GM18951 (cell line): Measurements from ENCODE around the gene PAPSS2.

Source experiments
- POLR2A ChIP-seq: IDR thresholded peaks from 4 replicates; pipeline ENCODE4 v1.6.1; 2011; ENCODE audit warnings: mild to moderate bottlenecking; ENCODE audit not compliant: insufficient read length, insufficient read depth; ENCODE audit errors: extremely low read depth
- in situ Hi-C: fragments of 300-500 bp; cut with MboI; formaldehyde crosslinking; loops from one replicate; pipeline ENCODE4 v1.12.0; 2022; ENCODE audit warnings: low sequenced_read_pairs, mixed read lengths, inconsistent platforms; ENCODE audit not compliant: unreplicated experiment

Gene PAPSS2

GRCh38 chr10:87671139-87671815 lies 11.6 kb downstream of the PAPSS2 start:
- TF ChIP-seq POLR2A: no peak
- in situ Hi-C loops: no loop called here

DNA sequence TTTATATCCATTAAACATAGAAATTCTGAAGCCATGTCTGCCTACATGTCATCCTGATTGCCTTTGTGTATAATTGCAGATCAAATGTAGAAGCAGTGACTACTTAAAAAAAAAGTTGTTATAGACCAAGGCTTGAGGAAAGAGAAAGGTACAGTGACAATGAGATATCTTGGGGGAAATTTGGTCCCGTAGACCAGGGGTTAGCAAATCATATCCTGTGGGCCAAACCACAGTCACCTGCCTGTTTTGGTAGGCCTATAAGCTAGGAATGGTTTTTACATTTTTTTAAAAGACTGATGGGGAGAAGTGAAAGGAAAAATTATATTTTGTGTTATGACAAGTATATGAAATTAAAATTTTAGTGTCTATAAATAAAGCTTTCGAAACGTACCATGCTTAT lies 12.9 kb downstream of the PAPSS2 start:
- in situ Hi-C loops: no loop called here
- TF ChIP-seq POLR2A: no peak

DNA sequence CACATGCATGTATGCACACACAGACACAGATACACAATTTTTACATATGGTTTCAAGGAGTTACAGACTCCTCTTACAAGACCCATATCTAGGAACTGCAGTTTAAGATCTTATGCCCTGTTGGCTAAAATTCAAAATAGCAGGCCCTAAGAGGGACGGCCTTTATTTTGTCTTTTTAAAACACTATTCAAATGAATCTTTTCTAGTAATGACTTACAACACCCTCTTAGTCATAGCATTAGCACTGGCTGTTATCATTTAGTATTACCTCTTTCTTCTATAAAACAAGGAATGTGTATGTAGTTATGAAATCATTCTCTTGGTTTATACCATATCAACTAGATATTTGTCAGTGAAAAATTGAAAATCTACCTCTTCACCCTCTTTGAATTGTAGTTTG lies 15.3 kb downstream of the PAPSS2 start:
- in situ Hi-C loops: no loop called here
- TF ChIP-seq POLR2A: no peak

- in situ Hi-C loops: no loop called here
- no peak for TF ChIP-seq POLR2A
Observed at GRCh38 chr10:87675396-87676376, 16.0 kb downstream of the PAPSS2 start.

- in situ Hi-C loops: no loop called here
- TF ChIP-seq POLR2A: no peak
Observed at GRCh38 chr10:87677595-87677994, 17.9 kb downstream of the PAPSS2 start.

DNA sequence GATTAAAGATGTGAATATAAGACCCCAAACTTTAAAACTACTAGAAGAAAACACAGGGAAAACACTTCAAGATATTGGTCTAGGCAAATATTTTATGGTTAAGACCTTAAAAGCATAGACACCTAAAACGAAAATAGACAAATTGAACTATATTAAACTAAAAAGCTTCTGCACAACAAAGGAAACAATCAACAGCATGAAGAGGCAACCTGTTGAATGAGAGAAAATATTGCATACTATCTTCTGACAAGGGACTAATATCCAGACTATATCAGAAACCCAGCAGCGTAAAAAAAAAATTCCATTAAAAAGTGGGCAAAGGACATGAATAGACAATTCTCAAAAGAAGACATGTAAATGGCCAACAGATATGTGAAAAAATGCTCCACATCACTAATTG lies 18.6 kb downstream of the PAPSS2 start:
- in situ Hi-C loops: no loop called here
- no peak for TF ChIP-seq POLR2A

DNA sequence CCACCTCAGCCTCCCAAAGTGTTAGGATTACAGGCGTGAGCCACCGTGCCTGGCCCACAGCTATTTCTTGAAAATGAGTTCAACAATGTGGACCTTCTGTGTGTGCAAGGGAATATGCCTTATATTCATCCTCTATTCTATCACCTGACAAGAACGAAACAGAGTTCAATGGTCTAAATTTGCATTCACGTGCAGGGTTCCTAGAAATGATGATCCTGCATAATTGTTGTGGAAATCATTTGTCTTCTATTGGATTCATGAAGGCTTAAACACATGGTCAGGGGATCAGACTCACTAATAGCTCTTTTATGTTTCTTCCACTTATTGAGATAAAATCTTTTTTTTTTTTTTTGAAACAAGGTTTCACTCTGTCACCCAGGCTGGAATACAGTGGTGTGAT lies 23.7 kb downstream of the PAPSS2 start:
- in situ Hi-C loops: no loop called here
- no peak for TF ChIP-seq POLR2A

DNA sequence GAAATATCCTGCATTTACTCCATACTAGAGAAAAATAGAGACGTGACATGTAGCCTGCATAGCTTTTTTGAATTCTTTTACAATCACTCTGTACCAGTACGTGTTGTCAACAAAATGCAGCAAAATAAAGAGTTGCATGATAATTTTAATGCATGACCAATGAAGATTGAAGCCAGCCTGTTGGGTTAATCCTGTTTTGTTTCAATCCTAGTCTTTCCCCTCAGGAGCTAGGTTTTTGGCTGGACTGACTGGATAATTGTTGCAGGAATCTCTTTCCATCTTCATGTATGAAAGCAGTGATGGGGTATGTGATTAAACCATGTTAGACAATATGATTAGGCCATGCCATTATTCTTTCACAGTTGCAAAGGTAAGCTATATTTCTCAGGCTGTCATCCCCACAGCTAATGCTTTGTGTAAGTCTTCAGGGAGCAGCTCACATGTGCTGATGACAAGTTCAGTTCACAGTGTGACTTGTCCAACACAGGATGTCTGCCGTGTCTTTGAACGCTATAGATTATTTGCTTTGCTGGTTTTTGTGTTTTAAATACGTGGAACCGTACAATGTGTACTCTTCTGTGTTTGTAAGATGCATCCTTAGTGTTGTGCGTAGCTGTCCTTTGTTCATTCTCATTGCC lies 24.4 kb downstream of the PAPSS2 start:
- in situ Hi-C loops: no loop called here

DNA sequence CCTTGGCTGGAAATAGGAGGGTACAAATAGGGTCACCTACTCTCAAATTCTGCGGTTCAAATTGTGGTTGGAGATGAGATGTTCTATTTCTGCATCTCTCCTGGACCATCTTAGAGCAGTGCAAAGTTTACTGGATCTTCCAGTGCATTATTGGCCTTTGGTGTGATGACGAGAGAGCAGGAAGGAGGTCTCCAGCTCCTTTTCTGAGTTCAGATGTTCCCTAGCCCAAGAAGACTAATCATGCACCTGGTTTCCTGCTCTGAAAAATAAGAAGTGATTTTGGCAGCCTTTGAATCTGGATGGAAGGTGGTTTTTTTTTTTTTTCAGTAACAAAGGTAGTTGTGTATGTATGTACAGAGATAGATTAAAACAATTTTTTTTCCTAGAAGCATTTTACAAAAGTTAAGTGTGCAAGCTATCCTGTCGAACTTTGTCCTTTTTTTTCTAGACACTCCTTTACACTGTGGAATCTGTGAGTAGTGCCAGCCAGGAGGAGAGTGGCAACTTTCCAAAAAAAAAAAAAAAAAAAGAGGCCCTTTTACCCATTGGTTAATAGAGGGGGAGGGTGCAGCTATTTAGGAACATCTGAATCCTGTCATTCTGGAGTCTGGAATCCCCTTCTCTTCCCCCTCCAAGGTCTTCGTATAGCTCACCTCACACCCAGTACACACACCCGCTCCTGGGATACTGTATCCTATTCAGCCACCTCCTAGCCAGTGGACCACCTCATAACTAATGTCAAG lies 26.3 kb downstream of the PAPSS2 start:
- in situ Hi-C loops: no loop called here
- no peak for TF ChIP-seq POLR2A

More for the DNA sequence above, 24.4 kb downstream of the PAPSS2 start:
- TF ChIP-seq POLR2A: no peak

DNA sequence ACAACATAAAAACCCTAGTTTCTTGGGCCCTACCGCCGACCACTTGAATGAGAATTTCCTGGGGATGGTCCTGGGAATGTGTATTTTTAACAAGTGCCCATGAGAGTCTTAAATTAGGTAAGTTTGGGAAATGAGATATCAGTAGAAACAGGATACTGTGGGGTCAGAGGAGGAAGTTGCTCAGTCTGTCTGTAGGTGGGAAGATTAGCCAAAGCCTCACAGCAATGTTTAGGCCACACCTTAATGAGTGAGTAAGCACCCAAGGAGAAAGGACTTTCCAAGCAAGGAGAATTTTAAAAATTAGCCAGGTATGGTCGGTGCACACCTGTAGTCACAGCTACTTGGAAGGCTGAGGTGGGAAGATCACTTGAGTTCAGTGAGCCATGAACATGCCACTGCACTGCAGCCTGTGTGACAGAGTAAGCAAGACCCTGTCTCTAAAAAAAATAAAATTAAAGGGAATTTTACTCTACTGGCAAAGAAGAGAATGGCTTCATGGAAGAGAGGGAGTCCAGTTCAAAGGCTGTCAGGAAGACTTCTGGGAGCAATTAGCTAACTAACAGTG lies 31.9 kb downstream of the PAPSS2 start:
- no peak for TF ChIP-seq POLR2A
- in situ Hi-C loops: no loop called here

GRCh38 chr10:87692956-87693484 lies 33.3 kb downstream of the PAPSS2 start:
- TF ChIP-seq POLR2A: no peak
- in situ Hi-C loops: no loop called here

DNA sequence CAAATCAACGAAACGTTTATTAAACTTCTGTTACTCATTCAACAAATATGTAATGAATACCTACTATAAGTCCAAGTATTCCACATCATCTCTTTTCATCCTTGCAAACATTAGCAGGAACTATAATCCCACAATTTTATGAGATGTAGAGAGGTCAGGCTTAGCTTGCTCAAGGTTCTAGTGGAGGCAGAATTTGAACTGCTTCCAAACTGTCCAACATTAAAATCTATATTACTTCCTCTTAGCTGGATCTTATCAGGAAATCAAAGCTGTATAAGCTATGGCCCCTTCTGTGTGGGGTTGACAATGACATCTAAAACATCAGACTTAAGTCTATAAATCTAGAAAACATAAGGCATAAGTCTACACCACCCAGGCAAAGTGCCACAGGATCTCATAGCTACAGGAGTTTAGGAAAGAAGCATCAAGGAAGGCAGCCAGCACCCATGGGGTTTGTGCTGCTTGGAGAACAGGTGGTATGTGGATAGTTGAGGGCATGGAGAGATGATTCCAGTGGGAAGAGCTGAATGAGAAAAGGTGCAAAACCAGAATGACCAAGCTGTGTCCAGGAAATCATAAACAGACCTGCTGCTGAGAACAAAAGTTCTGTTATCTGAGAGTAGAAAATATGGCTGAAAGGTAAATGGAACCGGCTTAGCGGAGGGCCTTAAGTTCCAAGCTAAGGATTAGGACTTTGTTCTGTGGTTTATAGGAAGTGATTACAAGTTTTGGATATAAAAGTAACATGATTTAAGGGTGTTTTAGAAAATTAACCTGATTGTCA lies 34.5 kb downstream of the PAPSS2 start:
- no peak for TF ChIP-seq POLR2A
- in situ Hi-C loops: no loop called here

DNA sequence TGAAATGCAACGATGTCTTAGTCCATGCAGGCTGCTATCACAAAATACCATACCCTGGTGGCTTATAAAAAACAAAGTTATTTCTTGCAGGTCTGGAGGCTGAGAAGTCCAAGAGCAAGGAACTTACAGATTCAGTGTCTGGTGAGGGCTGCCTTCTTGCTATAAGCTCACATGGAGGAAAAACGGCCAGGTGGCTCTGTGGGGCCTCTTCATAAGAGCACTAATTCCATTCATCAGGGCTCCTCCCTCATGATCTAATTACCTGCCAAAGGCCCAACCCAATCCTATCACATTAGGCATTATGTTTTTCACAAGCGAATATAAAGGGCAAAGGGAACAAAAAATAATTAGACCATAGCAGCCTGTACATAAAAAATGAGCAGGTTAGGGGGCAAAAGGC lies 35.4 kb downstream of the PAPSS2 start:
- in situ Hi-C loops: no loop called here
- no peak for TF ChIP-seq POLR2A
